NOMO-1 treated with DMSO at 0.1 percent for 48 hours (cell line): Measurements from ENCODE around the gene GTF3C6.
"Not testable (repeated sequence)": the region's sequence is repeated elsewhere in the genome, so short reads cannot be mapped to it uniquely, and the experiment has no call there.

Experiments used
- DNase-seq: peaks from one replicate; lab custom pipeline; 2025; ENCODE audit not compliant: unreplicated experiment; lab: John Stamatoyannopoulos, UW

GTF3C6 gene

DNA sequence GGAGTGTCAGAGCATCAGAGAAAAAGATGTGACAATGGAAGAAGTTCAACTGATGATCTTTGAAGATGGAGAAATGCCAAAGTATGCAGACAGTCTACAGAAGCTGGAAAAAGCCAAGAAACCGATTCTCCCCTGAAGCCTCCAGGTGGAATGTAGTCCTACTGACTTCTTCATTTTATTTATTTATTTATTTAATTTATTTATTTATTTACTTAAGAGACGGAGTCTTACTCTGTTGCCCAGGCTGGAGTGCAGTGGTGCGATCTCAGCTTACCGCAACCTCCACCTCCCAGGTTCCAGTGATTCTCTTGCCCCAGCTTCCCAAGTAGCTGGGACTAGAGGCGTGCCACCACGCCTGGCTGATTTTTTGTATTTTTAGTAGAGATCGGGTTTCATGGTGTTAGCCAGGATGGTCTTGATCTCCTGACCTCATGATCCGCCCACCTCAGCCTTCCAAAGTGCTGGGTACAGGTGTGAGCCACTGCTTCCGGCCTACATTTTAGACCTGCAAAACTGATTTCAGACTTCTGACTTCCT lies 21.1 kb downstream of the GTF3C6 start:
- no peak for DNase-seq

DNA sequence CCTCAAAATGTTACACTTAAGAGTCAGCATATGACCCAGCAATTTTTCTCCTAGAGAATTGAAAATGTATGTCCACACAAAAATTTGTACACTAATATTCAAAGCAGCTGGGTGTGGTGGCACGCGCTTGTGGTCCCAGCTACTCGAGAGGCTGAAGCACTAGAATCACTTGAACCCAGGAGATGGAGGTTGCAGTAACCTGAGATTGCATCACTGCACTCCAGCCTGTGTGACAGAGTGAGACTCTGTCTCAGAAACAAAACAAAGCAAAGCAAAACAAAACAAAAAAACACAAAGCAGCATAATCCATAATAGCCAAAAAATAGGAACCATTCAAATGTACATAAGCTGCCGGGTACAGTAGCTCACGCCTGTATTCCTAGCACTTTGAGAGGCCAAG lies 21.7 kb downstream of the GTF3C6 start:
- DNase-seq = no peak

DNA sequence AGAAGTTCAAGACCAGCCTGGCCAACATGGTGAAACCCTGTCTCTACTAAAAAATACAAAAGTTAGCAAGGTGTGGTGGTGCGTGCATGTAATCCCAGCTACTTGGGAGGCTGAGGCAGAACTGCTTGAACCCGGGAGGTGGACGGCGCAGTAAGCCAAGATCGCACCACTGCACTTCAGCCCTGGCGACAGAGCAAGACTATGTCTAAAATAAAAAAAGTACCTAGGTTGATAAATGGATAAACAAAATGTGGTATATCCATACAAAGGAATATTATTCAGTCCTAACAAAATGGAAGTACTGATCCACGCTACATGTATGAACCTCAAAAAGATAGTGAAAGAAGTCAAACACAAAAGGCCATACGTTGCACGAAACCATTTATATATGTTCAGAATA lies 22.1 kb downstream of the GTF3C6 start:
- DNase-seq = no peak

DNA sequence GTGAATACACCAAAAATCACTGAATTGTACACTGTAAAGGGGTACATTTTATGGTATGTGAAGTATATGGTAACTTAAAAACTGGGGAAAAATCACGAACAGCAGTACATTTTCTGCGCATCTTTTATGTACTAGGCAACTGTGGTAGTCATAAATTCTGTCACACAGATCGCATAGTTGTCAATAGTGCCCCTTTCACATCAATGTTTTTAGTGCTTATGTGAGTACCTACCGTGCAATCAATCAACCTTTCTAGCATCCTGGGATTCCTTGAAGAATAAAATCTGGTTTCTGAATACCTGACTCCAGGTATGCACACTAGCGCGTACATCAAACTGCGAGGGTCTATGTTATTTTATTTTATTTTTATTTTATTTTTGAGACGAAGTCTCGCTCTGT lies 22.7 kb downstream of the GTF3C6 start:
- DNase-seq = no peak

DNA sequence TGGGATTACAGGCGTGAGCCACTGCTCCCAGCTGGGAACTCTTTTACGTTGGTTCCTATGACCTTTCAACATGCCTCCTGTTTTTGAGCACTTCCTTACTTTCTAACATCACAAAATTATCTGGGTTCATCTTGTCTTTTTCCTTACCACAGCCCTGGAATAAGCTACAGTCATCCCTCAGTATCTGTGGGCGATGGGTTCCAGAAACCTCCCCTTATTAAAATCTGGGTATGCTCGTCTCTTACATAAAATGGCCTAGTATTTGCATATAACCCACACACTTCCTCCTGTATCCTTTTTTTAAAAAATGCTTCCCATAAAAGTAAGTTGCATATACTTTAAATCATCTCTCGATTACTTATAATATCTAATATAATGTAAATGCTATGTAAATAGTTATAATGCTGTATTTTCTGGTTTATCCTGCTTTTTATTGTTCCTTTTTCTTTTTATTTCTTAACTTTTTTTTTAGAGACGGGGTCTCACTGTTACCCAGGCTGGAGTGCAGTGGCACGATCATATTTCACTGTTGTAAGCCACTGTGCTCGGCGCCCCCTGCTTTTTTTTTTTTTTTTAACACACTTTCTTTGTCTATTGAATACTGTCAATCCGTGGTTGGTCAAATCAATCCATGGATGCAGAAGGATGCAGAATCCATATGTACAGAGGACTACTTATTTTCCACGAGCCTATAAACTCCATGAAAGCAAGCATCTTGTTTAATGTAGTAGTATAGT lies 32.5 kb downstream of the GTF3C6 start:
- no peak for DNase-seq

DNA sequence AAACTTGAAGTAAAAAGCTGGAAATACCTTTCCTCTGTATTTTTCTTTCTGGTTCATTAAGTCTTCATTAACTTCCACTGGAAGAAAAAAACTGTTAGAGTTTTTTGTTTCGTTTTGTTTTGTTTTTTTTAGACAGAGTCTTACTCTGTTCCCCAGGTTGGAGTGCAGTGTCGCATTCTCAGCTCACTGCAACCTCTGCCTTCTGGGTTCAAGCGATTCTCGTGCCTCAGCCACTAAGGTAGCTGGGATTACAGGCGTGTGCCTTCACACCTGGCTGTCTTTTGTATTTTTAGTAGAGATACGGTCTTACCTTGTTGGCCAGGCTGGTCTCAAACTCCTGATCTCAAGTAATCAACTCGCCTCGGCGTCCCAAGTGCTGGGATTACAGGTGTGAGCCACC lies 38.2 kb downstream of the GTF3C6 start:
- DNase-seq = no peak

DNA sequence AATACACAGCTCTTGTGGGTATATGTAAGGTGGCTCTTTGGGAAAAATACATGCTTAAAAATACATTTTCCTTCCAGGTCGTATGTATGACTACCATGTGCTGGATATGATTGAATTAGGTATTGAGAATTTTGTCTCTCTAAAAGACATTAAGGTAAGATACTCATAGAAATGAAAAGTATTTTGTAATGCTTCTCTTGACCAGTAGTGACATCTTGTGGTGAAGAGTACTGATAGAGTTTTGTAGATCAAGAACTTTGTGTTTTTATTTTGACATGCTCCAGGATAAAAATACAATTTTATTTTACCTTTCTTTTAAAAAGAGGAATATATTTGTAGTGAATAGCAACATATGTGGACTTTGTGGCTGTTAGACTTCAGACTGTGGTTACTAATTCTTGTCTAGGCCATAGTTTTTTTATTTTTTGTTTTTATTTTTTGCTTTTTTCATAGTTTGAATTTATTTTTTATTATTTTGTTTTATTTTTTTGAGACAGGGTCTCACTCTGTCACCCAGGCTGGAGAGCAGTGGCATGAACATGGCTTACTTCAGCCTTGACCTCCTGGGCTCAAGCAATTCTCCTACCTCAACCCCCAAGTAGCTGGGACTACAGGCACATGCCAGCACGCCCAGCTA lies 41.2 kb downstream of the GTF3C6 start:
- peak; percentile 22 for DNase-seq

DNA sequence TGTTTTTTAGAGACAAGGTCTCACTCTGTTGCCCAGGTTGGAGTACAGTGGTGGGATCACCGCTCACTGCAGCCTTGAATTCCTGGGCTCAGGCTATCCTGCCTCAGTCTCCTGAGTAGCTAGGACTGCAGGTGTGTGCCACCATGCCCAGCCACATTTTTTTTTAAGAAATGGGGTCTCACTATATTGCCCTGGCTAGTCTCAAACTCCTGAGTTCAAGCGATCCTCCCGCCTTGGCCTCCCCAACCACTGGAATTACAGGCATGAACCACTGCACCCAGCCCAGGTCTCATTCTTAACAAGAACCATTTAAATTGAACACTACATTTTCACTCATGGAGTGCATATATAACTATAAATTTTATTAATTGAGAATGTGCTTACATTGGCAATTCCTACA lies 43.8 kb downstream of the GTF3C6 start:
- no peak for DNase-seq

DNA sequence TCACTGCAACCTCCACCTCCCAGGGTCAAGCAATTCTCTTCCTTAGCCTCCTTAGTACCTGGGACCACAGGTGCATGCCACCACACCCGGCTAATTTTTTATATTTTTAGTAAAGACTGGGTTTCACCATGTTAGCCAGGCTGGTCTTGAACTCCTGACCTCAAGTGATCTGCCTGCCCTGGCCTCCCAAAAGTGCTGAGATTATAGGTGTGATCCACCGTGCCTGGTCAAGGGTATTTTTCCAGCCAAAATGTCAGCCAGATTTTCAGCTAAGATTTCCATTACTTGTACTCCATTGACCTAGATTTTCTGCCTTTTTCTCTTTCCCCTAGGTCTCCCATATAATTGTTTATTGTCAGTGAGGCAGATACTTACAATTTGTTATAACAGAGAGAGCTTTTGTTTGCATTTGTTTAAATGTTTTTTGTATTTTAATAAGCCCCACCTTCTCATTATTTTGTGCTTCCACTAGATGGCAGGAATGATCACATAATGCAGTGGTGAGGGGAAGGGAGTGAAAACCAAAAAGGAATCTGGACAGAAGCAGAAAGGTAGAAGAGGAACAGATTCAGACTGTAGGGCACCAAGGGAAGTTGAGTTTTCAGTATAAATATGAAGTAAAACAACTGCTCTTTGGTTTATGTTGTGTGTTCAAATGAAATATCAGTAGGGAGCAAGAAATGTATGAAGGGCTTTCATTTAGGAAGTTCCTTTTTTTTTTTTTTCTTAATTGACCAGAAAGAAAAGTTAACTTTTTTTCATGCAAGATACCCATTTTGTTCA lies 53.0 kb downstream of the GTF3C6 start:
- peak; percentile 67 for DNase-seq

DNA sequence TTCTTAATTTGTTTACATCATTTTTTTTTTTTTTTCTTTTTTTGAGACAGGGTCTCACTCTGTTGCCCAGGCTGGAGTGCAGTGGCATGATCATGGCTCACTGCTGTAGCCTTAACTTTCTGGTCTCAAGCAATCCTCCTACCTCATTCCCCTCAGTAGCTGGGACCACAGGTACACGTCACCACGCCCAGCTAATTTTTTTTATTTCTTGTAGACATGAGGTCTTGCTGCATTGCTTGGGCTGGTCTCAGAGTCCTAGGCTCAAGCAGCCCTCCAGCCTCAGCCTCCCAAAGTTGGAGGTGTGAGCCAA lies 53.6 kb downstream of the GTF3C6 start:
- no peak for DNase-seq

DNA sequence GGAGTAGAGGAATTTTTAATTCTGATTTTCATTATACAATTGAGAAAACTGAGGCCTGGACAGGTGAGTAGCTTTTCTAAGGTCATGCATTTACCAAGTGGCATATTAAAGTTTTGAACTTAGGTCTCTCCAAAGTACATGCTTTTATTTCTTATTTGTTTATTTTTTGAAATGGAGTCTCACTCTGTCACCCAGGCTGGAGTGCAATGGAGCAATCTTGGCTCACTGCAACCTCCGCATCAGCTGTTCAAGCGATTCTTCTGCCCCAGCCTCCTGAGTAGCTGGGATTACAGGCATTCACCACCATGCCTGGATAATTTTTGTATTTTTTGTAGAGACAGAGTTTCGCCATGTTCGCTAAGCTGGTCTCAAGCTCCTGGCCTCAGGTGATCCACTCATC lies 54.0 kb downstream of the GTF3C6 start:
- DNase-seq = not testable (repeated sequence)

DNA sequence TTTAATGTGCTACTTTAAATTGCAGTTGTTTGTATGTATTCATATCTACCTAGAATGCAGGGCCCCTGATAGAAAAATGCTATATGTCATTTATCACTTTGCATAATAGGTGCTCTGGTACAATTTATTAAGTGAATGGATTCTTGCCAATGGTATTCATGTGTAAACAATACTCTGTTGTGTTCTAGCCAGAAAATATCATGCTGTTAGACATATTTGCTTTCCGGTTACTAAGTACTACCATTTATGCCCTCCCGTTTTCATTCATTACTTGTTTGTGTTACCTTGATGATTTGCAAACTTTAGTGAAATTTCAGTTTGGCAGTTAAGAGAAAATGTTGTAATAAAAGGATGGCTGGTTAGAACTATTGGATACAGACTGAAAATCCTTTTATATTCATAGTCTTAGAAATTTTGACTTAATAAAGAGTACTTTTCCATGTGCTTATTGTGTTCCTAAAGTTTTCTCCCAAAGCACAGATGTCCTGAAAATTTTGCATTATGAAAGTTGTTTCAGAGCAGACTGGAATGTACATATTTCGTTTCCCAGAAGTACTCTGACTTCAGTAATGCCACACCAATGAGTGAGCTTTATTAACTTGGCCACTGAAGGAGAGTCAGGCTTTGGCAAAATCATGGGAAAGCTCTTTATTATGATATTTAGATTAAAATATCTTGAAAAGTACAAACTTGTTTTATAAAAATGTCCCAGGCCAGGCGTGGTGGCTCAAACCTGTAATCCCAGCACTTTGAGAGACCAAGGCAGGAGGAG lies 54.8 kb downstream of the GTF3C6 start:
- no peak for DNase-seq

DNA sequence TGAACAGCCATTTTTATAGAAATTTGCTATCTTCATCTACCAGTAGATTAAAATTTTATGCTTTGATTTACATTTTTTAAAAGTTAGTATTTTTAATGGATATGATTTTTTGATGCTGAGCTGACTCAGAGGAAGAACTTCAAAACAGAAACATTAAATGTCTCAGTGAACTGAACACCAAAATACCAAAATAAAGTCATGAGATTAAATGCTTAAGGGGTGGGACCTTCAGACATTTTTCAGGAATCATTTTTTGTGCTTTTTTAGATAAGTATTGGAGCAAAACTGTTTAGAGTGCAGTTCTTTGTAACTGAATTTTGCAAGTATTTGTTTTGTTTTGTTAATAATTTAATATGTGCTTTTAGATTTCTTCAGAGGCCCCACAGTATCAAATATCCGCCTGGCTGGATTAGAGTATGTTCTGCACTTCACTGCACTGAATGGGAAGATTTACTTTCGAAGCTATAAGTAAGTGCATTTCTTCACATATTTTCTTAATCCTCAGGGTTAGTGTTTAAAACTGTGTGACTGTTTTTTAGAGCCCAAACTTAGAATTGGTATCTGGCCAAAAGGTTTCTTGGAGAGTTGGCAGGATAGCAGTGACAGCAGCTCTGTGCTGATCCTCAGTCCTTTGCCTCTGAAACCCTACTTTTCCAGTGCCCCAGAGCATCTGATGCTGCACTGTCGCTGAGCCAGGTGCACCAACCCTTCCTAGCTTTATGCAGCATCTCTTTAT lies 57.1 kb downstream of the GTF3C6 start:
- DNase-seq = no peak

DNA sequence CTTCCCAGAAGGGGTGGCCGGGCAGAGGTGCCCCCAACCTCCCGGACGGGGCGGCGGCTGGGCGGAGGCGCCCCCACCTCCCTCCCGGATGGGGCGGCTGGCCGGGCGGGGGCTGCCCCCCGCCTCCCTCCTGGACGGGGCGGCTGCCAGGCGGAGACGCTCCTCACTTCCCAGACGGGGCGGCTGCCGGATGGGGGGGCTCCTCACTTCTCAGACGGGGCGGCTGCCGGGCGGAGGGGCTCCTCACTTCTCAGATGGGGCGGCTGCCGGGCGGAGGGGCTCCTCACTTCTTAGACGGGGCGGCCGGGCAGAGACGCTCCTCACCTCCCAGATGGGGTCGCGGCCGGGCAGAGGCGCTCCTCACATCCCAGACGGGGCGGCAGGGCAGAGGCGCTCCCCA lies 58.7 kb downstream of the GTF3C6 start:
- not testable (repeated sequence) for DNase-seq
